NCI-H2171 (cell line): ENCODE results near the gene RNU7-1.

Source experiments
- DNase-seq: peaks from one replicate; lab custom pipeline; 2025; lab: John Stamatoyannopoulos, UW

The RNU7-1 gene

GRCh38 chr12:6937481-6938352, 5.9 kb upstream of the RNU7-1 start:
- DNase-seq, result peak; percentile 100

DNA sequence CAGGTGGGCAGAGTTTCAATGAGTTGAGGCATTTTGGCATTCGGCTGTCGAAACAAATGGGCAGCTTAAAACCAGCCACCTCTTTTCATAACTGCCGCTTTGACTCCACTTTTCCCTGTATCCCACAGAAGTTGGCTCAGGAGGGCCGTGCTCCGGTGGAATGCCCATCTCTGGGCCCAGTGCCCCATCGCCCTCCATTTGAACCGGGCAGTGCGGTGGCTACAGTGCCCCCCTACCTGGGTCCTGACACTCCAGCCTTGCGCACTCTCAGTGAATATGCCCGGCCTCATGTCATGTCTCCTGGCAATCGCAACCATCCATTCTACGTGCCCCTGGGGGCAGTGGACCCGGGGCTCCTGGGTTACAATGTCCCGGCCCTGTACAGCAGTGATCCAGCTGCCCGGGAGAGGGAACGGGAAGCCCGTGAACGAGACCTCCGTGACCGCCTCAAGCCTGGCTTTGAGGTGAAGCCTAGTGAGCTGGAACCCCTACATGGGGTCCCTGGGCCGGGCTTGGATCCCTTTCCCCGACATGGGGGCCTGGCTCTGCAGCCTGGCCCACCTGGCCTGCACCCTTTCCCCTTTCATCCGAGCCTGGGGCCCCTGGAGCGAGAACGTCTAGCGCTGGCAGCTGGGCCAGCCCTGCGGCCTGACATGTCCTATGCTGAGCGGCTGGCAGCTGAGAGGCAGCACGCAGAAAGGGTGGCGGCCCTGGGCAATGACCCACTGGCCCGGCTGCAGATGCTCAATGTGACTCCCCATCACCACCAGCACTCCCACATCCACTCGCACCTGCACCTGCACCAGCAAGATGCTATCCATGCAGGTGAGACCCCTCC, 5.0 kb upstream of the RNU7-1 start:
- no peak for DNase-seq

GRCh38 chr12:6939191-6939540, 4.5 kb upstream of the RNU7-1 start:
- DNase-seq, result no peak

DNA sequence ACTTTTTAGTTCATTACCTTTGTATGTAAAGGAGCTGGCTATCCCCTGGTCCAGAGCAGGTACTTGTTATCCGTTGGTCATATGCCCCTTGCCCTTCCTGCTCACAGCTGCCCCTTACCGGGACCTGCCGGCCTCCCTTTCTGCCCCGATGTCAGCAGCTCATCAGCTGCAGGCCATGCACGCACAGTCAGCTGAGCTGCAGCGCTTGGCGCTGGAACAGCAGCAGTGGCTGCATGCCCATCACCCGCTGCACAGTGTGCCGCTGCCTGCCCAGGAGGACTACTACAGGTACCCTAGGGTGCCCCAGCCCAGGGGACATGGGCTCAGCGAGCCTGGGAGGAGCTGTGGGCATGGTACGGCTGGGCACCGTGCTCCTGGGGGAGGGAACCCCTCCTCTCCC, 2.3 kb upstream of the RNU7-1 start:
- no peak for DNase-seq

- DNase-seq, result no peak
Observed at GRCh38 chr12:6941782-6942181, 1.8 kb upstream of the RNU7-1 start.

- DNase-seq, result no peak
Observed at GRCh38 chr12:6942331-6942665, 1.3 kb upstream of the RNU7-1 start.

- DNase-seq, result peak; percentile 100
Observed at GRCh38 chr12:6943389-6943721, 261 bp upstream of the RNU7-1 start.

GRCh38 chr12:6944381-6945186, 968 bp downstream of the RNU7-1 start:
- peak; percentile 100 for DNase-seq

DNA sequence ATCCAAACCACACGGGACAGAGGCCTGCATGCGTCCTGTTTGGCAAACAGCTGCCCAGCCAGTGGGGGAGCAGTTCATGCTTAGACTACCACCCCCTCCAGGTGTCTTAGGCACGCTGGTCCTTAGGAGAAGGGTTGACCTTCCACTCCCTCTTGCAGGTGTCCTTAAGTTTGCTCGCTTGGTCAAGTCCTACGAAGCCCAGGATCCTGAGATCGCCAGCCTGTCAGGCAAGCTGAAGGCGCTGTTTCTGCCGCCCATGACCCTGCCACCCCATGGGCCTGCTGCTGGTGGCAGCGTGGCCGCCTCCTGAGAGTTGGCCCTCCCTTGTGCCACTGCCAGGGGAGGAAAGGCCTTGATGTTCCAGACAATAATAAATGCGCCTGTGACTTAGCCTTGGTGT, 2.0 kb downstream of the RNU7-1 start:
- DNase-seq, result no peak

- peak; percentile 100 for DNase-seq
Observed at GRCh38 chr12:6946033-6946919, 2.7 kb downstream of the RNU7-1 start.

- no peak for DNase-seq
Observed at GRCh38 chr12:6946920-6947374, 3.3 kb downstream of the RNU7-1 start.

DNA sequence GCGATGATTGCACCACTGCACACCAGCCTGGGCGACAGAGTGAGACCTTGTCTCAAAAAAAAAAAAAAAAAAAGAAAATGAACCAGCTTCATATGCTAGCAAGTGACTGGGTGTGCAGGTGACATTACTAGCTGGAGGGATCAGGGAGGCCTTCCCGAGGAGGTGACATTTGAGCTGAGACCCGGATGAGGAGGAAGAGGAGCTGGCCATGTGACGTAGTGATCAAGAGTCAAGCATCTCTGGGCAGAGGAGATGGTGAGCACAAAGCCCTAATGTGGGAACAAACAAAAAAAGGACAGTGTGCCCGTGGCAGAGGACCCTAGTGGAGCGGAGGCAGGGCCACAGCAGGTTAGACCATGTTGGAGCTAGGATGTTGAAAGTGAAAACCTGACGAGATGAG, 4.0 kb downstream of the RNU7-1 start:
- DNase-seq, result no peak

DNA sequence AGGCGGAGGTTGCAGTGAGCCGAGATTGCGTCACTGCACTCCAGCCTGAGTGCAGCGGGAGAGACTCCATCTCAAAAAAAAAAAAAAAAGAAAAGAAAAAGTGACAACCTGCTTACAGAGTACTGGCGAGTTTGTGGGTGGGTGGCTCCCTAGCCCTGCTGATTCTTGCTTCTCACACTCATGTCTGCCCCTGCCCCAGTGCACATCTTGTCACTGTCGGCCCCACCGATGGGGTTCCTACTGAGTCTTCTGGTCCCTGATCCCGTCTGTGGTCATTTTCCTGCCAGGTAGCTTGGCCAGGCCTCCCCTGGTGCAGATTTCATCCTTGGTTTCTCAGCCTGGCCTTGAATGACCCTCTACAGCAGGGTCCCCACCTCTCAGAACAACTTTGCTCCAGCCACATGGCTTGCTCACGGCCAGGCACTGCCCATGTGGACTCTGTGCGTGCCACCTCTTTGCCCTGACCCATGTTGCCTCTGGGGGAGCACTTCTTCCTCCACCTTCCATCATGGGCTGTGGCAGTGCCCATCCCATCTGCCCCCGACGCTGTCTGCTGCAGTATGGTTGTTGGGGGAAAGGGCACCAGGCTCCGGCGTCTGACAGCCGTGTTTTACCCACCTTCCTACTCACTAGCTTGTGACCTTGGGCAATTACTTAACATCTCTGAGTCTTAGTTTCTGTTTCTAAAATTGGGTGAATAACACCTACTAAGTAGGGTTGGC, 5.4 kb downstream of the RNU7-1 start:
- DNase-seq, result no peak

DNA sequence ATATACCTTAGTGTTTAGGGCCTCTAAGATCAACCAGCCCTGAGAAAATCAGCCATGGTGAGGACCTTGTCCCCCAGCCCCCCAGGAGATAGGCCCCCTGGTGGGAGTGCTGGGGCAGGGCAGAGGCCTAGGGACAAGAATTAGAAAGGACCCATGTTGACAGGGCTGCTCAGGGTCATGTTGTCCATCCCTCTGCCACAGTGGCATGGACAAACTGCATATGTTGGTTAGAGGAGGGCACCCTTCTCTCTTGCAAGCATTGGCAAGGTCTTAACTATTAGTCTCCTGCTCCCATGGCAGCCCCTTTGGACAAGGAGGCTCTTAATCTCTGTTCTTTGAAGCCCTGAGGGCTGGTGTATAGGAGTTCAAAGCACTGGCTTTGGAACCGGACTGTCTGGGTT, 6.8 kb downstream of the RNU7-1 start:
- DNase-seq, result no peak

GRCh38 chr12:6950811-6951540, 7.4 kb downstream of the RNU7-1 start, which contains the start of gene PTPN6:
TSS of gene PTPN6 (plus strand) at chr12:6951356. CDS start at chr12:6951513, 157 bp downstream.
- no peak for DNase-seq

- DNase-seq, result no peak
Observed at GRCh38 chr12:6951551-6952120, 8.0 kb downstream of the RNU7-1 start.

GRCh38 chr12:6952121-6952862, 8.7 kb downstream of the RNU7-1 start:
- no peak for DNase-seq

- no peak for DNase-seq
Observed at GRCh38 chr12:6952863-6953441, 9.3 kb downstream of the RNU7-1 start.
